ENCODE measurements around the gene CAT. TPM values are rescaled to one million over a fixed set of nuclear protein-coding genes. Genes with fewer than 3 reads are reported as not detected.

The CAT gene
- total and polyA plus RNA-seq, 9 donors: 38.5 to 125 (median 53.9) TPM

DNA sequence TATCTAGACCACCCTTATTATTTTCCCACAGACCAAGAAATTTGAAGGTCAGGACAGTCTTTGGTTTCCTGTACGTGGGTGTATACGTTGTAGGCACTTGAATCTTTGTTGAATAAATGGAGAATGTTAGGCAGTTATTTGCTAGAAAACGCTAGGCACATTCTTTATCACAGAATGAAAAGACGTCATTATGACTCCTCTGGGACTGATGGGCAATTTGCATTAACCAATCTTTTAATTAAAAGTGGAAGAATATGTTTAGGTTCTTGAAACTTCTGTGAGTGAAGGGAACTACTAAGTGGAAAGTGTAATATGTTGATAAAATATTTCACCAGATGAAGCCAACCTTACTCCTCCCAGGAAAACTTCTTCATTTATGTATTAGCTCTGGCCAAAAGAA is 5.7 kb downstream of the CAT start:
- Histone ChIP-seq H3K4me1 (ENCODE audit: insufficient read depth) (peaks cover 8% of the 10 kb centered on the region), H3K4me3 (no peak overlapping the region), H3K27me3 (no peaks in the 10 kb centered on the region), H3K36me3 (no peaks in the 10 kb centered on the region), H3K9me3 (no peaks in the 10 kb centered on the region), H3K27ac (no peak overlapping the region)
- DNase-seq: no peak
- WGBS, 3 donors: 61 to 79% (median 63%) methylated on average over 4 of the region's 4 CpGs
- intact Hi-C loops (cut with DNase I): no loop called here
- TF ChIP-seq POLR2A (IDR thresholded peaks at IDR 0.05) (no peak), EP300 (IDR thresholded peaks at IDR 0.05) (no peak), CTCF (IDR thresholded peaks at IDR 0.05) (no peak)

GRCh38 chr11:34445956-34446355 is 7.2 kb downstream of the CAT start:
- no peak overlapping the region for H3K4me3 ChIP-seq
- no peak overlapping the region for H3K27ac ChIP-seq
- intact Hi-C loops (cut with DNase I): no loop called here
- H3K4me1 ChIP-seq (ENCODE audit: insufficient read depth): peaks cover 7% of the 10 kb centered on the region
- H3K36me3 ChIP-seq: no peaks in the 10 kb centered on the region
- TF ChIP-seq POLR2A (IDR thresholded peaks at IDR 0.05): no peak
- TF ChIP-seq CTCF (IDR thresholded peaks at IDR 0.05): no peak
- no peak for TF ChIP-seq EP300 (IDR thresholded peaks at IDR 0.05)
- DNase-seq: no peak
- no peaks in the 10 kb centered on the region for H3K9me3 ChIP-seq
- H3K27me3 ChIP-seq: no peaks in the 10 kb centered on the region
- 71 to 89% (median 72%) methylated on average over 4 of the region's 4 CpGs for WGBS, 3 donors

DNA sequence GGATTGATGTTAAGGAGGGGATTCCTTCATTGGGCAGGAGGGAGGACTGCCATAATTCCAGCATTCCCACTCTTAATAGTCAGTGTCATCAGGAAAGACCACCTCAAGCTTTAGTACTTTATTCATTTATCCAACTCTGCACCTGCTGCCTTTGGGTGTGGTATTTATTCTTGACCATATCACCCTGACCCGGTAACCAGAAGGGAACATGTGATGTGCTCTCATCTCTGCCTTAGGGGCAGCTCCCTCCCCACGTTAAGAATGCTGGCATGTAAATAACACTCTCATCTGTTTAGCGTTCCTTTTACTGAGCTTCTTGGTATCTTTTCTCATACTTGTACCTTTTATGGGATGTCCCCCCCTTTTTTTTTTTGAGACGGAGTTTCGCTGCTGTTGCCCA is 7.7 kb downstream of the CAT start:
- Histone ChIP-seq H3K27me3 (no peaks in the 10 kb centered on the region), H3K4me3 (no peak overlapping the region), H3K27ac (no peak overlapping the region), H3K4me1 (ENCODE audit: insufficient read depth) (peaks cover 7% of the 10 kb centered on the region), H3K36me3 (no peaks in the 10 kb centered on the region), H3K9me3 (no peaks in the 10 kb centered on the region)
- intact Hi-C loops (cut with DNase I): no loop called here
- DNase-seq: no peak
- TF ChIP-seq CTCF (IDR thresholded peaks at IDR 0.05): no peak
- no peak for TF ChIP-seq EP300 (IDR thresholded peaks at IDR 0.05)
- TF ChIP-seq POLR2A (IDR thresholded peaks at IDR 0.05): no peak
- 76 to 82% (median 81%) methylated on average over 5 of the region's 5 CpGs for whole genome bisulfite sequencing, 3 donors

GRCh38 chr11:34447044-34447443 is 8.3 kb downstream of the CAT start:
- H3K36me3 ChIP-seq: no peaks in the 10 kb centered on the region
- H3K27me3 ChIP-seq: no peaks in the 10 kb centered on the region
- no peak overlapping the region for H3K27ac ChIP-seq
- intact Hi-C loops (cut with DNase I): no loop called here
- TF ChIP-seq EP300 (IDR thresholded peaks at IDR 0.05) (no peak), POLR2A (IDR thresholded peaks at IDR 0.05) (no peak), CTCF (IDR thresholded peaks at IDR 0.05) (no peak)
- peaks cover 7% of the 10 kb centered on the region for H3K4me1 ChIP-seq (ENCODE audit: insufficient read depth)
- no peak for DNase-seq
- no peaks in the 10 kb centered on the region for H3K9me3 ChIP-seq
- H3K4me3 ChIP-seq: no peak overlapping the region
